SK-N-SH (cell line): Measurements from ENCODE around the gene PRKACG.

Experiments
- JUND ChIP-seq: IDR thresholded peaks from 2 replicates; pipeline ENCODE4 v1.4.0; 2012
- POLR2AphosphoS5 ChIP-seq: IDR thresholded peaks from 2 replicates; pipeline ENCODE4 v1.6.1; 2012; ENCODE audit warnings: low read depth, low read length
- TF ChIP-seq, protein P1 (sequence below): fragments of 200-600 bp; sonication (generic); IDR thresholded peaks from 2 replicates; pipeline ENCODE4 v1.6.1; 2017; ENCODE audit warnings: antibody characterized with exemption, mild to moderate bottlenecking, moderate library complexity
- TF ChIP-seq, protein P2 (sequence below): IDR thresholded peaks from 2 replicates; pipeline ENCODE4 v1.4.0; 2012; ENCODE audit warnings: low read depth, borderline replicate concordance
- TF ChIP-seq, protein P3 (sequence below): IDR thresholded peaks from 2 replicates; pipeline ENCODE4 v1.6.1; 2012; ENCODE audit warnings: mild to moderate bottlenecking, low read depth, low read length, moderate library complexity

DNA sequence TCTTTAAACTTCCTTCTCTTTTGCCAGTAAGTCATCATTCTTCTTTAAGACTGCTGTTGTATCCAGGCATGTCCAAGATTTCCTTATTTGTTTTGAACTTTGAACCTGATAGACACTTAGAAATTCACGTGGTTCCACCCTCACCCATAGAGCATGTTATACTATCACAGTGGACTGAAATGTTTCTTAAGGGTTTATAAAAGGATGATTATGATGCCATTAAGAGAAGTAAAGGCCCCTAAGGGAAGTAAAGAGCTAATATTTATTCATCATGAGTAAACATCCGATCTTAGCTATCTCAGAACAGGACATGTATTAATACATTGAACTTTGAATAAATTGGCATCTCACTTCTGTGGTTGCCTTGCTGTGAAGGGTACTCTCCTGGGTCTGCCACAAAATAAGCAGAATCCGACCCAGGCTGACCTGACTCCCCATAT lies 49.8 kb downstream of the PRKACG start:
- TF ChIP-seq, protein P1, sequence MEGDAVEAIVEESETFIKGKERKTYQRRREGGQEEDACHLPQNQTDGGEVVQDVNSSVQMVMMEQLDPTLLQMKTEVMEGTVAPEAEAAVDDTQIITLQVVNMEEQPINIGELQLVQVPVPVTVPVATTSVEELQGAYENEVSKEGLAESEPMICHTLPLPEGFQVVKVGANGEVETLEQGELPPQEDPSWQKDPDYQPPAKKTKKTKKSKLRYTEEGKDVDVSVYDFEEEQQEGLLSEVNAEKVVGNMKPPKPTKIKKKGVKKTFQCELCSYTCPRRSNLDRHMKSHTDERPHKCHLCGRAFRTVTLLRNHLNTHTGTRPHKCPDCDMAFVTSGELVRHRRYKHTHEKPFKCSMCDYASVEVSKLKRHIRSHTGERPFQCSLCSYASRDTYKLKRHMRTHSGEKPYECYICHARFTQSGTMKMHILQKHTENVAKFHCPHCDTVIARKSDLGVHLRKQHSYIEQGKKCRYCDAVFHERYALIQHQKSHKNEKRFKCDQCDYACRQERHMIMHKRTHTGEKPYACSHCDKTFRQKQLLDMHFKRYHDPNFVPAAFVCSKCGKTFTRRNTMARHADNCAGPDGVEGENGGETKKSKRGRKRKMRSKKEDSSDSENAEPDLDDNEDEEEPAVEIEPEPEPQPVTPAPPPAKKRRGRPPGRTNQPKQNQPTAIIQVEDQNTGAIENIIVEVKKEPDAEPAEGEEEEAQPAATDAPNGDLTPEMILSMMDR, result no peak
- TF ChIP-seq JUND (no peak), POLR2AphosphoS5 (no peak)
- TF ChIP-seq, protein P2, sequence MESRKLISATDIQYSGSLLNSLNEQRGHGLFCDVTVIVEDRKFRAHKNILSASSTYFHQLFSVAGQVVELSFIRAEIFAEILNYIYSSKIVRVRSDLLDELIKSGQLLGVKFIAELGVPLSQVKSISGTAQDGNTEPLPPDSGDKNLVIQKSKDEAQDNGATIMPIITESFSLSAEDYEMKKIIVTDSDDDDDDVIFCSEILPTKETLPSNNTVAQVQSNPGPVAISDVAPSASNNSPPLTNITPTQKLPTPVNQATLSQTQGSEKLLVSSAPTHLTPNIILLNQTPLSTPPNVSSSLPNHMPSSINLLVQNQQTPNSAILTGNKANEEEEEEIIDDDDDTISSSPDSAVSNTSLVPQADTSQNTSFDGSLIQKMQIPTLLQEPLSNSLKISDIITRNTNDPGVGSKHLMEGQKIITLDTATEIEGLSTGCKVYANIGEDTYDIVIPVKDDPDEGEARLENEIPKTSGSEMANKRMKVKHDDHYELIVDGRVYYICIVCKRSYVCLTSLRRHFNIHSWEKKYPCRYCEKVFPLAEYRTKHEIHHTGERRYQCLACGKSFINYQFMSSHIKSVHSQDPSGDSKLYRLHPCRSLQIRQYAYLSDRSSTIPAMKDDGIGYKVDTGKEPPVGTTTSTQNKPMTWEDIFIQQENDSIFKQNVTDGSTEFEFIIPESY, result no peak
- TF ChIP-seq, protein P3, sequence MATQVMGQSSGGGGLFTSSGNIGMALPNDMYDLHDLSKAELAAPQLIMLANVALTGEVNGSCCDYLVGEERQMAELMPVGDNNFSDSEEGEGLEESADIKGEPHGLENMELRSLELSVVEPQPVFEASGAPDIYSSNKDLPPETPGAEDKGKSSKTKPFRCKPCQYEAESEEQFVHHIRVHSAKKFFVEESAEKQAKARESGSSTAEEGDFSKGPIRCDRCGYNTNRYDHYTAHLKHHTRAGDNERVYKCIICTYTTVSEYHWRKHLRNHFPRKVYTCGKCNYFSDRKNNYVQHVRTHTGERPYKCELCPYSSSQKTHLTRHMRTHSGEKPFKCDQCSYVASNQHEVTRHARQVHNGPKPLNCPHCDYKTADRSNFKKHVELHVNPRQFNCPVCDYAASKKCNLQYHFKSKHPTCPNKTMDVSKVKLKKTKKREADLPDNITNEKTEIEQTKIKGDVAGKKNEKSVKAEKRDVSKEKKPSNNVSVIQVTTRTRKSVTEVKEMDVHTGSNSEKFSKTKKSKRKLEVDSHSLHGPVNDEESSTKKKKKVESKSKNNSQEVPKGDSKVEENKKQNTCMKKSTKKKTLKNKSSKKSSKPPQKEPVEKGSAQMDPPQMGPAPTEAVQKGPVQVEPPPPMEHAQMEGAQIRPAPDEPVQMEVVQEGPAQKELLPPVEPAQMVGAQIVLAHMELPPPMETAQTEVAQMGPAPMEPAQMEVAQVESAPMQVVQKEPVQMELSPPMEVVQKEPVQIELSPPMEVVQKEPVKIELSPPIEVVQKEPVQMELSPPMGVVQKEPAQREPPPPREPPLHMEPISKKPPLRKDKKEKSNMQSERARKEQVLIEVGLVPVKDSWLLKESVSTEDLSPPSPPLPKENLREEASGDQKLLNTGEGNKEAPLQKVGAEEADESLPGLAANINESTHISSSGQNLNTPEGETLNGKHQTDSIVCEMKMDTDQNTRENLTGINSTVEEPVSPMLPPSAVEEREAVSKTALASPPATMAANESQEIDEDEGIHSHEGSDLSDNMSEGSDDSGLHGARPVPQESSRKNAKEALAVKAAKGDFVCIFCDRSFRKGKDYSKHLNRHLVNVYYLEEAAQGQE, result no peak
